ENCODE measurements around the gene MOB2. TPM values are rescaled to one million over a fixed set of nuclear protein-coding genes. Genes with fewer than 3 reads are reported as not detected.

Gene MOB2
- total RNA-seq, 2 experiments from 2014 or later, result 37.0 to 38.3 TPM

GRCh38 chr11:1529286-1529685, 42.7 kb upstream of the MOB2 start:
- ATAC-seq (ENCODE audit: poor library complexity) (no peak), DNase-seq (no peak)
- H3K9me3 Mint-ChIP-seq, result no peaks in the 10 kb centered on the region
- Histone ChIP-seq H3K27me3 (ENCODE audit: control insufficient read depth in 1 of 2, insufficient read depth in 2 of 2, low read length in 2 of 2) (no peaks in the 10 kb centered on the region), H3K27ac (ENCODE audit: low read depth in 1 of 2, low read length in 2 of 2) (no peak overlapping the region), H3K4me1 (ENCODE audit: insufficient read depth, low read length) (peaks cover 76% of the 10 kb centered on the region), H3K36me3 (ENCODE audit: insufficient read depth, low read length) (peaks cover 35% of the 10 kb centered on the region), H3K4me3 (ENCODE audit: low read length) (no peak overlapping the region), H3K9me3 (ENCODE audit: control insufficient read depth in 1 of 2, insufficient read depth in 1 of 2, low read length in 2 of 2) (no peaks in the 10 kb centered on the region)
- no peak overlapping the region for H3K27ac Mint-ChIP-seq
- TF ChIP-seq, protein P1, sequence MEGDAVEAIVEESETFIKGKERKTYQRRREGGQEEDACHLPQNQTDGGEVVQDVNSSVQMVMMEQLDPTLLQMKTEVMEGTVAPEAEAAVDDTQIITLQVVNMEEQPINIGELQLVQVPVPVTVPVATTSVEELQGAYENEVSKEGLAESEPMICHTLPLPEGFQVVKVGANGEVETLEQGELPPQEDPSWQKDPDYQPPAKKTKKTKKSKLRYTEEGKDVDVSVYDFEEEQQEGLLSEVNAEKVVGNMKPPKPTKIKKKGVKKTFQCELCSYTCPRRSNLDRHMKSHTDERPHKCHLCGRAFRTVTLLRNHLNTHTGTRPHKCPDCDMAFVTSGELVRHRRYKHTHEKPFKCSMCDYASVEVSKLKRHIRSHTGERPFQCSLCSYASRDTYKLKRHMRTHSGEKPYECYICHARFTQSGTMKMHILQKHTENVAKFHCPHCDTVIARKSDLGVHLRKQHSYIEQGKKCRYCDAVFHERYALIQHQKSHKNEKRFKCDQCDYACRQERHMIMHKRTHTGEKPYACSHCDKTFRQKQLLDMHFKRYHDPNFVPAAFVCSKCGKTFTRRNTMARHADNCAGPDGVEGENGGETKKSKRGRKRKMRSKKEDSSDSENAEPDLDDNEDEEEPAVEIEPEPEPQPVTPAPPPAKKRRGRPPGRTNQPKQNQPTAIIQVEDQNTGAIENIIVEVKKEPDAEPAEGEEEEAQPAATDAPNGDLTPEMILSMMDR (IDR thresholded peaks at IDR 0.05), result no peak
- H3K27me3 Mint-ChIP-seq, result no peaks in the 10 kb centered on the region
- intact Hi-C loops (cut with DNase I, micrococcal nuclease), result no loop called here
- H3K4me3 Mint-ChIP-seq, result no peak overlapping the region
- POLR2A ChIA-PET, result no interaction called here
- peaks cover 25% of the 10 kb centered on the region for H3K4me1 Mint-ChIP-seq (ENCODE audit: low read depth)
- peaks cover 15% of the 10 kb centered on the region for H3K36me3 Mint-ChIP-seq (ENCODE audit: low read depth)
- CTCF ChIA-PET, result no interaction called here

GRCh38 chr11:1528710-1529109, 42.1 kb upstream of the MOB2 start:
- no peak overlapping the region for H3K4me3 ChIP-seq (ENCODE audit: low read length)
- TF ChIP-seq, protein P1 (IDR thresholded peaks at IDR 0.05), result no peak
- Mint-ChIP-seq H3K9me3 (no peaks in the 10 kb centered on the region), H3K27me3 (no peaks in the 10 kb centered on the region), H3K27ac (no peak overlapping the region), H3K4me1 (ENCODE audit: low read depth) (peaks cover 29% of the 10 kb centered on the region), H3K36me3 (ENCODE audit: low read depth) (peaks cover 13% of the 10 kb centered on the region), H3K4me3 (no peak overlapping the region)
- peaks cover 32% of the 10 kb centered on the region for H3K36me3 ChIP-seq (ENCODE audit: insufficient read depth, low read length)
- no peaks in the 10 kb centered on the region for H3K9me3 ChIP-seq (ENCODE audit: control insufficient read depth in 1 of 2, insufficient read depth in 1 of 2, low read length in 2 of 2)
- no peaks in the 10 kb centered on the region for H3K27me3 ChIP-seq (ENCODE audit: control insufficient read depth in 1 of 2, insufficient read depth in 2 of 2, low read length in 2 of 2)
- intact Hi-C loops (cut with DNase I, micrococcal nuclease), result no loop called here
- ChIA-PET CTCF (no interaction called here), POLR2A (no interaction called here)
- DNase-seq, result no peak
- no peak for ATAC-seq (ENCODE audit: poor library complexity)
- peaks cover 76% of the 10 kb centered on the region for H3K4me1 ChIP-seq (ENCODE audit: insufficient read depth, low read length)
- H3K27ac ChIP-seq (ENCODE audit: low read depth in 1 of 2, low read length in 2 of 2), result no peak overlapping the region

DNA sequence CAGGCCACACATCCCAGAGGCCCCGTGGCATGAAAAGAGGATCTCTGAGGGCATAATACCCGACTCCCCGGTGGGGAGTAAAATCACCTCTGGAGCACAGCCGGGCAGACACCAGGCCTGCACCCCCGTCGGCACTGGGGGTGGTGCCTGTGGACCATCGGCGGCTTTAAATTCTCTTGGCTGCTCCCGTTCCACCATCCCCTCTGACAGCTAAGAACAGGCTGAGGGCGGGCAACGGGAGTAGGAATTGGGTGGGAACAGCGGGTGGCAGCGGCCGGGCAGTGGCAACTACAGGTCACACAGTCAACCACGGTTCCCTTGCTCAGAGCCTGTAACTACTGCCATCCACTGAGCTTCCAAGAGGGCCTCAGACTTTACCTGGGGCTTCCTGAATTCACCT, 40.2 kb upstream of the MOB2 start:
- no peaks in the 10 kb centered on the region for H3K27me3 Mint-ChIP-seq
- TF ChIP-seq, protein P1 (IDR thresholded peaks at IDR 0.05), result no peak
- no peak overlapping the region for H3K27ac Mint-ChIP-seq
- intact Hi-C loops (cut with DNase I, micrococcal nuclease), result no loop called here
- H3K36me3 ChIP-seq (ENCODE audit: insufficient read depth, low read length), result peaks cover 19% of the 10 kb centered on the region
- no peak overlapping the region for H3K27ac ChIP-seq (ENCODE audit: low read depth in 1 of 2, low read length in 2 of 2)
- CTCF ChIA-PET, result interaction anchor here (1.2 kb wide), 1 partner anchor 48 kb away, joined by 3 read pairs; no protein-coding TSS in a partner anchor
- peaks cover 35% of the 10 kb centered on the region for H3K4me1 Mint-ChIP-seq (ENCODE audit: low read depth)
- no peak for ATAC-seq (ENCODE audit: poor library complexity)
- H3K4me1 ChIP-seq (ENCODE audit: insufficient read depth, low read length), result peaks cover 58% of the 10 kb centered on the region
- no peak overlapping the region for H3K4me3 ChIP-seq (ENCODE audit: low read length)
- H3K9me3 ChIP-seq (ENCODE audit: control insufficient read depth in 1 of 2, insufficient read depth in 1 of 2, low read length in 2 of 2), result no peaks in the 10 kb centered on the region
- POLR2A ChIA-PET, result no interaction called here
- DNase-seq, result no peak
- H3K27me3 ChIP-seq (ENCODE audit: control insufficient read depth in 1 of 2, insufficient read depth in 2 of 2, low read length in 2 of 2), result no peaks in the 10 kb centered on the region
- no peak overlapping the region for H3K4me3 Mint-ChIP-seq
- peaks cover 6% of the 10 kb centered on the region for H3K36me3 Mint-ChIP-seq (ENCODE audit: low read depth)
- H3K9me3 Mint-ChIP-seq, result no peaks in the 10 kb centered on the region
